Measurements from ENCODE around the gene FNIP1. TPM values are rescaled to one million over a fixed set of nuclear protein-coding genes. Genes with fewer than 3 reads are reported as not detected.

FNIP1 gene
- total and polyA plus RNA-seq, 2 of the 13 experiments (the other 11 are each of a cell fraction or from before 2014, with no cell fraction given), result 10.9 to 29.3 TPM

DNA sequence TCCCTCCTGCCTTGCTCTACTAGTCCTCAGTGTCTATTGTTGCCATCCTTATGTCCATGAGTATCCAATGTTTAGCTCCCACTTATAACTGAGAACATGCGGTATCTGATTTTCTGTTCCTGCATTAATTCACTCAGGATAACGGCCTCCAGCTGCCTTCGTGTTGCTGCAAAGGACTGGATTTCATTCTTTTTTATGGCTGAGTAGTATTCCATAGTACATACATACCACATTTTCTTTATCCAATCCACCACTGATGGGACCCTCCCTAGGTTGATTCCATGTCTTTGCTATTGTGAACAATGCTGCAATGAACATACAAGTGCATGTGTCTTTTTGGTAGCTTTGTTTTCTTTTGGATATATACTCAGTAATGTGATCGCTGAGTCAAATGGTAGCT, 50.4 kb downstream of the FNIP1 start:
- no peak for ATAC-seq
- H3K4me1 ChIP-seq (ENCODE audit: insufficient read depth, low read length), result peaks cover 15% of the 10 kb centered on the region
- no peak overlapping the region for H3K4me3 ChIP-seq (replicated peaks in 1 of 3; ENCODE audit: insufficient read depth in 1 of 3, low read depth in 2 of 3, low read length in 3 of 3)
- H3K36me3 ChIP-seq (replicated peaks in 1 of 2; ENCODE audit: control insufficient read depth in 1 of 2, insufficient read depth in 2 of 2, low read length in 2 of 2), result peaks cover 6 to 18% of the 10 kb centered on the region in 2 experiments; a peak in 4 of 5 replicates
- no peak for TF ChIP-seq FOXK2 (IDR thresholded peaks at IDR 0.05)
- TF ChIP-seq RBAK (CRISPR knock-in tag; IDR thresholded peaks at IDR 0.05), result no peak
- TF ChIP-seq, protein P1, sequence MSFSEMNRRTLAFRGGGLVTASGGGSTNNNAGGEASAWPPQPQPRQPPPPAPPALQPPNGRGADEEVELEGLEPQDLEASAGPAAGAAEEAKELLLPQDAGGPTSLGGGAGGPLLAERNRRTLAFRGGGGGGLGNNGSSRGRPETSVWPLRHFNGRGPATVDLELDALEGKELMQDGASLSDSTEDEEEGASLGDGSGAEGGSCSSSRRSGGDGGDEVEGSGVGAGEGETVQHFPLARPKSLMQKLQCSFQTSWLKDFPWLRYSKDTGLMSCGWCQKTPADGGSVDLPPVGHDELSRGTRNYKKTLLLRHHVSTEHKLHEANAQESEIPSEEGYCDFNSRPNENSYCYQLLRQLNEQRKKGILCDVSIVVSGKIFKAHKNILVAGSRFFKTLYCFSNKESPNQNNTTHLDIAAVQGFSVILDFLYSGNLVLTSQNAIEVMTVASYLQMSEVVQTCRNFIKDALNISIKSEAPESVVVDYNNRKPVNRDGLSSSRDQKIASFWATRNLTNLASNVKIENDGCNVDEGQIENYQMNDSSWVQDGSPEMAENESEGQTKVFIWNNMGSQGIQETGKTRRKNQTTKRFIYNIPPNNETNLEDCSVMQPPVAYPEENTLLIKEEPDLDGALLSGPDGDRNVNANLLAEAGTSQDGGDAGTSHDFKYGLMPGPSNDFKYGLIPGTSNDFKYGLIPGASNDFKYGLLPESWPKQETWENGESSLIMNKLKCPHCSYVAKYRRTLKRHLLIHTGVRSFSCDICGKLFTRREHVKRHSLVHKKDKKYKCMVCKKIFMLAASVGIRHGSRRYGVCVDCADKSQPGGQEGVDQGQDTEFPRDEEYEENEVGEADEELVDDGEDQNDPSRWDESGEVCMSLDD (CRISPR knock-in tag; IDR thresholded peaks at IDR 0.05; ENCODE audit: borderline replicate concordance), result no peak
- TF ChIP-seq HOXA7 (CRISPR knock-in tag; IDR thresholded peaks at IDR 0.05), result no peak
- TF ChIP-seq ZNF260 (CRISPR knock-in tag; IDR thresholded peaks at IDR 0.05; ENCODE audit: borderline replicate concordance, low read depth), result no peak
- TF ChIP-seq ZNF558 (CRISPR knock-in tag; IDR thresholded peaks at IDR 0.05; ENCODE audit: borderline replicate concordance), result no peak
- TF ChIP-seq ZNF382 (CRISPR knock-in tag; IDR thresholded peaks at IDR 0.05; ENCODE audit: borderline replicate concordance), result no peak
- no peak for TF ChIP-seq MAFF (IDR thresholded peaks at IDR 0.05; ENCODE audit: low read depth, low read length)
- no peak for TF ChIP-seq MTF2 (CRISPR knock-in tag; IDR thresholded peaks at IDR 0.05; ENCODE audit: borderline replicate concordance)
- no peak for DNase-seq (ENCODE audit: low spot score)
- peaks cover 63% of the 10 kb centered on the region for H3K79me2 ChIP-seq (ENCODE audit: insufficient read depth, low read length)
- in situ Hi-C loops (cut with HindIII; ENCODE audit: extremely low pct_ligation_motif_present, low pct_unique_long_range_greater_than_20kb) (no loop called here), intact Hi-C loops (cut with micrococcal nuclease; ENCODE audit: unreplicated experiment) (no loop called here)
- no peak overlapping the region for H3K27ac ChIP-seq (ENCODE audit: extremely low read length, insufficient read depth, low read length)
- POLR2A ChIA-PET, result no interaction called here
- CTCF ChIA-PET (ENCODE audit: low intra/inter-chr PET ratio, low total read pairs), result no interaction called here
- peaks cover 19% of the 10 kb centered on the region; the same call in 1 of the 2 replicates for H4K20me1 ChIP-seq (ENCODE audit: insufficient read depth, low read length)
- no peaks in the 10 kb centered on the region for H3K27me3 ChIP-seq (ENCODE audit: control insufficient read depth in 1 of 2, insufficient read depth in 2 of 2, low read length in 2 of 2)
- no peak overlapping the region for H2AFZ ChIP-seq (ENCODE audit: low read length)
- no peak overlapping the region for H3K4me2 ChIP-seq (ENCODE audit: low read depth, low read length)
- no peak for FAIRE-seq
- no TSS peak for BruUV-seq (replicated peaks)
- H3K9me3 ChIP-seq (ENCODE audit: low read length), result no peaks in the 10 kb centered on the region
- WGBS (ENCODE audit: low lambda C conversion rate), result 96% methylated on average over 4 of the region's 4 CpGs
- no peak overlapping the region for H3K9ac ChIP-seq (ENCODE audit: insufficient read depth, low read depth, low read length)

Data from HepG2 (cell line).